OCI-LY1 (cell line): ENCODE measurements around the gene PUSL1.

Source experiments
- H2AFZ ChIP-seq: fragments of 200-600 bp; sonication (generic), shearing (Covaris generic); 2 replicates; pipeline ENCODE4 v1.6.0; 2014; ENCODE audit warnings: antibody characterized with exemption, mild to moderate bottlenecking, low read length
- H3F3A ChIP-seq: fragments of 200-600 bp; sonication (generic), shearing (Covaris generic); 2 replicates; pipeline ENCODE4 v1.6.0; 2014; ENCODE audit warnings: mild to moderate bottlenecking, antibody characterized with exemption, low read length, moderate library complexity; ENCODE audit not compliant: insufficient read depth
- H3K27ac ChIP-seq: fragments of 200-600 bp; sonication (generic); 2 replicates; pipeline ENCODE4 v1.5.1; 2014; ENCODE audit warnings: low read length, mixed run types, mild to moderate bottlenecking, low read depth; ENCODE audit not compliant: poor library complexity, severe bottlenecking
- H3K27me3 ChIP-seq: fragments of 200-600 bp; sonication (generic); 2 replicates; pipeline ENCODE4 v1.6.0; 2014; ENCODE audit warnings: antibody characterized with exemption, mild to moderate bottlenecking, low read length, moderate library complexity; ENCODE audit not compliant: insufficient read depth
- H3K36me3 ChIP-seq: fragments of 200-600 bp; sonication (generic); 2 replicates; pipeline ENCODE4 v1.6.1; 2014; ENCODE audit warnings: mild to moderate bottlenecking, antibody characterized with exemption, low read length, moderate library complexity, mixed read lengths; ENCODE audit not compliant: insufficient read depth
- H3K4me1 ChIP-seq: fragments of 200-600 bp; sonication (generic); 2 replicates; pipeline ENCODE4 v1.5.1; 2014; ENCODE audit warnings: mild to moderate bottlenecking, low read length, moderate library complexity; ENCODE audit not compliant: insufficient read depth, severe bottlenecking
- H3K4me2 ChIP-seq: fragments of 200-600 bp; sonication (generic), shearing (Covaris generic); 2 replicates; pipeline ENCODE4 v1.6.1; 2014; ENCODE audit warnings: low read length
- H3K4me3 ChIP-seq: fragments of 200-600 bp; sonication (generic); 2 replicates; pipeline ENCODE4 v1.5.1; 2014; ENCODE audit warnings: low read length, low read depth, mild to moderate bottlenecking, mixed read lengths; ENCODE audit not compliant: poor library complexity, severe bottlenecking
- H3K79me2 ChIP-seq: fragments of 200-600 bp; shearing (Covaris generic); 2 replicates; pipeline ENCODE4 v1.6.1; 2016; ENCODE audit warnings: mixed run types, low read length, mixed read lengths; ENCODE audit not compliant: insufficient read depth
- H3K9ac ChIP-seq: fragments of 200-600 bp; sonication (generic), shearing (Covaris generic); 2 replicates; pipeline ENCODE4 v1.6.1; 2014; ENCODE audit warnings: mild to moderate bottlenecking, low read length, mixed read lengths
- H3K9me2 ChIP-seq: fragments of 200-600 bp; sonication (generic), shearing (Covaris generic); 2 replicates; pipeline ENCODE4 v1.6.1; 2014; ENCODE audit warnings: low read depth, mild to moderate bottlenecking, low read length, mixed read lengths
- H3K9me3 ChIP-seq: fragments of 200-600 bp; shearing (Covaris generic); 2 replicates; pipeline ENCODE4 v1.6.1; 2014; ENCODE audit warnings: low read length, mixed read lengths
- H4K20me1 ChIP-seq: fragments of 200-600 bp; sonication (generic), shearing (Covaris generic); 2 replicates; pipeline ENCODE4 v1.6.0; 2016; ENCODE audit warnings: mild to moderate bottlenecking, low read length; ENCODE audit not compliant: insufficient read depth
- EZH2 ChIP-seq: fragments of 200-600 bp; sonication (generic), shearing (Covaris generic); IDR thresholded peaks from 2 replicates; pipeline ENCODE4 v1.8.0; 2017; ENCODE audit warnings: borderline replicate concordance, mixed run types, mild to moderate bottlenecking, antibody characterized with exemption, low read length, moderate library complexity, mixed read lengths
- TF ChIP-seq, protein P1 (sequence below): fragments of 200-600 bp; sonication (generic), shearing (Covaris generic); IDR thresholded peaks from 2 replicates; pipeline ENCODE4 v1.5.1; 2017; ENCODE audit warnings: mild to moderate bottlenecking, antibody characterized with exemption, low read length, moderate library complexity, mixed read lengths

Gene PUSL1

DNA sequence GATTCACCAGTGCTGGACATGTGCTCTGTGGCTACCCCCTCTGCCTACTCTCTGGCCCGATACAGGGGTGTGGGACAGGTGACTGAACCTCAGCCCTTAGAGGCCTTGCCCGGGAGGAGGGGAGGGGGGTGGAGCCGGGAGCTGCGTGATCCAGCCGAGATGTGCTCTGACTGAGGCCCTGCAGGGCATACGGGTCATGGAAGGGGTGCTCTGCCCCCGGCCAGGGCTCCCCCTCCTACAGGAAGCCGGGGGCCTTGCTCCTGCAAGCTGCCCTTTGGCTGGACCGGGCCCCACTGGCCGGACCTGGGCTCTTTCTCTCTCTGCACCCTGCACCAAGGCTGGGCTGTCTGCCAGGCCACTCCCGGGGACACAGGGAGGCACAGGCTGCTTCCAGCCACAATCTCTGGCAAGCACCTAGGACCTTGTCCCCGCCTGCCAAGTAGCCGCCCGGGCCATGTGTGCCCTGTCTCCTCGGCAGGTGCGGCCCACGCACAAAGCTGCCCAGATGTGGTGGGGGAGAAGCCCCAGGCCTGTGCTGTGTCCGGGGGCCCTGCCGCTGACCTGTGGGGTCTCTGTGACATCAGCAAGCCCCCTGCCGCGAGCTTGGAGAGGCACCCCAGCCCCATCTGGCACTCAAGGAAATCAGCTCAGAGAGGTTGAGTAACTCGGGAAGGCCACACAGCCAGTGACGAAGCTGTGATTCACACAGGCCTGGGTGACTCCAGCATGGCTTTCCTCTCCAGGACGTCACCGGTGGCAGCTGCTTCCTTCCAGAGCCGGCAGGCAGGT, 26.7 kb upstream of the PUSL1 start:
- Histone ChIP-seq H3K27ac (no peak overlapping the region), H3K9me3 (no peaks in the 10 kb centered on the region), H3K36me3 (no peaks in the 10 kb centered on the region), H2AFZ (no peak overlapping the region), H3K9ac (no peak overlapping the region), H3K4me3 (no peak overlapping the region), H3K27me3 (no peaks in the 10 kb centered on the region; the same call in 1 of the 2 replicates), H3K4me1 (no peaks in the 10 kb centered on the region), H3K9me2 (no peaks in the 10 kb centered on the region), H4K20me1 (no peaks in the 10 kb centered on the region), H3K4me2 (no peak overlapping the region), H3K79me2 (no peaks in the 10 kb centered on the region), H3F3A (no peaks in the 10 kb centered on the region)
- TF ChIP-seq EZH2 = no peak
- TF ChIP-seq, protein P1, sequence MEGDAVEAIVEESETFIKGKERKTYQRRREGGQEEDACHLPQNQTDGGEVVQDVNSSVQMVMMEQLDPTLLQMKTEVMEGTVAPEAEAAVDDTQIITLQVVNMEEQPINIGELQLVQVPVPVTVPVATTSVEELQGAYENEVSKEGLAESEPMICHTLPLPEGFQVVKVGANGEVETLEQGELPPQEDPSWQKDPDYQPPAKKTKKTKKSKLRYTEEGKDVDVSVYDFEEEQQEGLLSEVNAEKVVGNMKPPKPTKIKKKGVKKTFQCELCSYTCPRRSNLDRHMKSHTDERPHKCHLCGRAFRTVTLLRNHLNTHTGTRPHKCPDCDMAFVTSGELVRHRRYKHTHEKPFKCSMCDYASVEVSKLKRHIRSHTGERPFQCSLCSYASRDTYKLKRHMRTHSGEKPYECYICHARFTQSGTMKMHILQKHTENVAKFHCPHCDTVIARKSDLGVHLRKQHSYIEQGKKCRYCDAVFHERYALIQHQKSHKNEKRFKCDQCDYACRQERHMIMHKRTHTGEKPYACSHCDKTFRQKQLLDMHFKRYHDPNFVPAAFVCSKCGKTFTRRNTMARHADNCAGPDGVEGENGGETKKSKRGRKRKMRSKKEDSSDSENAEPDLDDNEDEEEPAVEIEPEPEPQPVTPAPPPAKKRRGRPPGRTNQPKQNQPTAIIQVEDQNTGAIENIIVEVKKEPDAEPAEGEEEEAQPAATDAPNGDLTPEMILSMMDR = no peak

DNA sequence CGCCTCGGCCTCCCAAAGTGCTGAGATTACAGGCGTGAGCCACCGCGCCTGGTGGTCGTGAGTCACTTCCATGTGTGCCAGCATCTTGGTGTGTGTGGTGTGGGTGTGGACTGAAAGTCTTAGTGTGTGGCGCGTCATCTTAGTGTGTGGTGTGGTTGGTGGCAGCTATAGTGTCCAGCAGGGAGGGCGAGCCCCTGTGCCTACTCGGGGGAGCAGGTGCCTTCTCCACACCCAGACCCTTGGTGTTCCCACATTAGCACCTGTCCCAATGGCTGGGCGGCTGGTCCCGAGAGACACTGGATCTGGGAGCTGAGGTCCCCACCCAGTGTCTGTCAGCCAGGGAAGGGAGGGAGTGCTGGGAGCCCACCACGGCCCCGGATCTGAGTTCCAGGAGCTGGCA, 25.4 kb upstream of the PUSL1 start:
- H3K36me3 ChIP-seq = no peaks in the 10 kb centered on the region
- no peaks in the 10 kb centered on the region for H4K20me1 ChIP-seq
- H3K4me2 ChIP-seq = no peak overlapping the region
- TF ChIP-seq EZH2 = no peak
- TF ChIP-seq, protein P1 = no peak
- H3K4me1 ChIP-seq = no peaks in the 10 kb centered on the region
- no peaks in the 10 kb centered on the region for H3K79me2 ChIP-seq
- no peak overlapping the region for H3K27ac ChIP-seq
- no peak overlapping the region for H2AFZ ChIP-seq
- H3K9ac ChIP-seq = no peak overlapping the region
- H3K9me3 ChIP-seq = no peaks in the 10 kb centered on the region
- H3K4me3 ChIP-seq = no peak overlapping the region
- H3K27me3 ChIP-seq = no peaks in the 10 kb centered on the region; the same call in 1 of the 2 replicates
- H3K9me2 ChIP-seq = no peaks in the 10 kb centered on the region
- no peaks in the 10 kb centered on the region for H3F3A ChIP-seq

DNA sequence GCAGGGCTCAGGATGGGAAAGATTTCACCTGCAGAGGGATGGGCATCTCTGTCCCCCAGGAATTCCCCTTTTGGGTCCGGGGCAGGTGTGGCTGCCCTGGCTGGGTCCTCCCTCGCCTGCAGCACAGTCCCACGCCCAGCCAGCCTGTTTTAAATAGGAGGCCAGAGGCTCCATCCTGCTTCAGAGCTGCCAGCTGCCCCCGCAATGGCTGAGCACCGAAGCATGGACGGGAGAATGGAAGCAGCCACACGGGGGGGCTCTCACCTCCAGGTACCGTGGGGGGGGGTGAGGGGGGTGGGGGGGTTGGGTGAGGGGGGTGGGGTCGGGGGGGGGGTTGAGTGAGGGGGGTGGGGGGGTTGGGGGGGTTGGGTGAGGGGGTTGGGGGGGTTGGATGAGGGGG, 24.6 kb upstream of the PUSL1 start:
- H3K27me3 ChIP-seq = no peaks in the 10 kb centered on the region; the same call in 1 of the 2 replicates
- TF ChIP-seq, protein P1 = no peak
- TF ChIP-seq EZH2 = no peak
- H3K4me1 ChIP-seq = no peaks in the 10 kb centered on the region
- no peaks in the 10 kb centered on the region for H3K9me2 ChIP-seq
- no peaks in the 10 kb centered on the region for H3K79me2 ChIP-seq
- no peak overlapping the region for H2AFZ ChIP-seq
- no peak overlapping the region for H3K27ac ChIP-seq
- H3K36me3 ChIP-seq = no peaks in the 10 kb centered on the region
- H3K4me3 ChIP-seq = no peak overlapping the region
- no peak overlapping the region for H3K4me2 ChIP-seq
- H3K9ac ChIP-seq = no peak overlapping the region
- H3K9me3 ChIP-seq = no peaks in the 10 kb centered on the region
- H3F3A ChIP-seq = no peaks in the 10 kb centered on the region
- H4K20me1 ChIP-seq = no peaks in the 10 kb centered on the region
